Central memory CD4-positive, alpha-beta T cell (primary cell): ENCODE measurements around the gene JPH3.
"Not testable (repeated sequence)": the region's sequence is repeated elsewhere in the genome, so short reads cannot be mapped to it uniquely, and the experiment has no call there.

ENCODE experiments used
- DNase-seq: peaks from one replicate; pipeline ENCODE4 v3.0.0; 2022

JPH3 gene

GRCh38 chr16:87700406-87701077 lies 98.2 kb downstream of the JPH3 start:
- DNase-seq, result no peak

- no peak for DNase-seq
Measured at GRCh38 chr16:87701078-87701460, 98.8 kb downstream of the JPH3 start.

GRCh38 chr16:87701505-87701921 lies 99.2 kb downstream of the JPH3 start:
- no peak for DNase-seq

- DNase-seq, result peak; percentile 16
Measured at GRCh38 chr16:87702325-87702811, 100.1 kb downstream of the JPH3 start.

GRCh38 chr16:87703071-87703470 lies 100.8 kb downstream of the JPH3 start:
- no peak for DNase-seq

- DNase-seq, result no peak
Measured at GRCh38 chr16:87703835-87704375, 101.6 kb downstream of the JPH3 start.

- no peak for DNase-seq
Measured at GRCh38 chr16:87704754-87705353, 102.5 kb downstream of the JPH3 start.

DNA sequence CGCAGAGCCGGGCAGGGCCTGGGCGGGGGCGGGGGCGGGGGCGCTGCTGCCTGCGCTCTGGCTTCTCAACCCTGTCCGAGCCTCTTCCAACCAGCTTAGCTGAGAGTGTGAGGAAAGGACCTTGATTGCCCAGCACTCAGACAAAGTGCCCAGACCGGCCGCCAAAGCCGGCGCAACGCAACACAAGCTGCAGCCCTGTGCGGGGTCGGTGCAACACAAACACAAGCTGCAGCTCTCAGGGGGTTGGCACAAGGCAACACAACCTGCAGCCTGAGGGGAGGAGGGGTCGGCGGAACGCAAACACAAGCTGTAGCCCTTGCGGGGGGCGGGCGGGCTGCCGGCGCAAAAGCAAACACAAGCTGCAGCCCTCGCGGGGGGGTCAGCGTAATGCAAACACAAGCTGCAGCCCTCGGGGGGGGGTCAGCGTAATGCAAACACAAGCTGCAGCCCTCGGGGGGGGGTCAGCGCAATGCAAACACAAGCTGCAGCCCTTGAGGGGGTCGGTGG lies 103.5 kb downstream of the JPH3 start:
- DNase-seq, result no peak

GRCh38 chr16:87706278-87707000 lies 104.1 kb downstream of the JPH3 start:
- DNase-seq, result no peak

DNA sequence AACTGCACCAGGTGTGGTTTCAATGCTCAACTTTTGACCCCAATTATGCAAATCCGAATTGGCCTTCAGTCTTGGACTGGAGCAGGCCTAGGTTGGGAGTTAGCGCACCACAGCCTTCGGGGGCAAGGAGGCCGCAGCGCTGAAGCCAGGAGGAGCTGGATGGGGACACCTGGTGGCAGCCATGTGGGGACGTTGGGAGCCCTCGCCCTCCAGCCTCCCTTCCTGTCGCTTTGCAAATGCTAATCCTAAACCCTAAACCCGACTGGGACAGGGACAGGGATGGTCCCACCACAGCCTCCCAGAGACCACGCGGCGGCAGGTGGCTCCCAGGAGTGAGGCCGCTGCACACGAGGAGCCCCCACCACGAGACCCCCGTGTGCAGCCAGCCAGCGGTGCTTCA lies 104.8 kb downstream of the JPH3 start:
- no peak for DNase-seq

DNA sequence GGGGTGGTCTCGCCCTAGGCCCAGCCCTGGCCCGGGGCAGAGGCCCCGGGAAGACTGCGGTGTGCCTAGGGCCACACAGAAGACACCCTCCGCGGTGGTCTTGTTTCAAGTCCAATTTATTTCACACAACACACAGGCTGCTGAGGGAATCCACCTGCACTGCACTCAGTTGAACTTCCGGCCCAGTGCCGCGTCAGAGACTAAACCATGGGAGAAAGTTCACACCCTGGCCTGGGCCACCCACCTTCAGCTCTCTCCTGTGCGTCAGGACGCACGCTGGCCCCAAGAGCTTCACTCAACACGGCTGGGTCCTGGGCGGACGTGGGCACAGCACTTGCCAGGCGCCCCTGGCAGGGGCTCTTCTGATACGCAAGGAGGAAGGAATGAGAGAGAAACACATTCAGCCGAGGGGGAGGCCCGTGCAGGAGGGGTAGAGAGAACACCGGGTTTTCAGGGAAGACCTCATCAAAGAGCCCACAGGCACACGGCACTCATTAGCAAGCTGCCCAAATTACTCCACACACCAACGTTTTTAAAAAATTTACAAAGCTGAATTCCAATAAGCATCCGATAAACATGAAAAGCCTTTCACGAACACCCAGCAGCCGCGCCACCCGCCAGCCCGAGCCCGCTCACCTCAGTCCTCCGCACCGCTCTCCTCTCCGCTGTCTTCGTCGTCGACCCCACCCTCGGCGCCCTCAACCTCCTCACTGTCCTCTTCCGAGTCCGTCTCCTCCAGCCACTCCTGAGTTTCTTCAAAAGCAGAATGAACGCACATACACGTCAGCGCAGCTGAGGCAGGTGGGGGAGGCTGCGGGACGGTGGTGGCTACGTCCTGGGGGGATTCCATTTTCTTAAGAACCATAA lies 105.6 kb downstream of the JPH3 start:
- DNase-seq, result no peak

DNA sequence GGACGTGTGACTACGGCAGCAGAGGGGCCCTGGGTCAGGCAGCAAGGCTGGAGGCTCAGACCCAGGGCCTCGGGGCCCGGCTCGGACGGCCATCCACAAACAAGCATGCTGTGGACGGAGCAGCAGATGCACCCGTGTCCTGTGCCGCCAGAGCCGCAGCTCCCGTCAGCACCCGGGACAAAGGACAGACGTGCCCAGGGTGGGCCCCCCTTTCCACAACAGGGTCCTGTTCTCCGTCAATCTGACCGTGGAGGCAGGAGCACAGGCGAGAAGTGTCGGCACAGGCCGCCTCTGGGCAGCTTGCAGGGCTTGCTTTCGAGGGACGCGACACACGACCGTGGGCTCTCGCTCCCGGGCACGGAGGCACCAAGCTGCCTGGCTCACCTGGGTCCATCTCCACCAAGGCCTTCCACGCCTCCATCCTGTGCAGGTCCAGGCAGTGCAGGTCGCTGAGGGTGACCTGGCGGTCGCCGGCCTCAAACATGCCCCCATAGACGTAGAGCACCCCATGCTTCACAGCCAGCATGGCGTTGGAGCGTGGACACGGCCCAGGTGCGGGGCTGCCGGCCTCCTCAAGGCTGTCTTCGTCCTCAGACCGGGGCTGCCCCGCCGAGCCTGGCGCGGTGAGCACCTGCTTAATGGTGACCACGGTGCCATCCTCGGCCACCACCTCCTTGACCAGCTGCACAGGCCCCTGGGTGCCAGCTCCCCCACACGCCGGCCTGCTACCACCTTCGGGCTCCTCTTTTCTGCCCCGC lies 106.8 kb downstream of the JPH3 start:
- no peak for DNase-seq

- DNase-seq, result no peak
Measured at GRCh38 chr16:87709677-87710076, 107.4 kb downstream of the JPH3 start.

DNA sequence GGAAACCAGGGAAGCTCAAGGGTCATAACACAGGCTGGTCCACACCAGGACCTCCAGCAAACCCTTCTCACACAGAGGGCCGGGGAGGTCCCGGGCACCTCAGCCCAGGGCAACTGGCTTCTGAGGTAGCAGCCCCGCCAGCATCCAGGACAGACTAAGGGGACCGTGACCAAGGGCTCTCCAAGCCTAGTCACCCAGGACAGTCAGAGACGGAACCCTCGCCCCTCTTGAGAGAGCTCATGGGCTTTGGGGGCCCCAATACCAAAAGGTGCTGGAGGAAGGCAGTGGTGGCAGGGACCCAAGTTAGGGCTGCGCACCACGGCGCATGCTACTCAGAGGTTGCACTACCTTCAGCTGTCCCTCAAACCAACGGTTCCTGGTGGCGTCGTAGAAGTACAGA lies 108.6 kb downstream of the JPH3 start:
- DNase-seq, result no peak

- no peak for DNase-seq
Measured at GRCh38 chr16:87712184-87712762, 110.0 kb downstream of the JPH3 start.

DNA sequence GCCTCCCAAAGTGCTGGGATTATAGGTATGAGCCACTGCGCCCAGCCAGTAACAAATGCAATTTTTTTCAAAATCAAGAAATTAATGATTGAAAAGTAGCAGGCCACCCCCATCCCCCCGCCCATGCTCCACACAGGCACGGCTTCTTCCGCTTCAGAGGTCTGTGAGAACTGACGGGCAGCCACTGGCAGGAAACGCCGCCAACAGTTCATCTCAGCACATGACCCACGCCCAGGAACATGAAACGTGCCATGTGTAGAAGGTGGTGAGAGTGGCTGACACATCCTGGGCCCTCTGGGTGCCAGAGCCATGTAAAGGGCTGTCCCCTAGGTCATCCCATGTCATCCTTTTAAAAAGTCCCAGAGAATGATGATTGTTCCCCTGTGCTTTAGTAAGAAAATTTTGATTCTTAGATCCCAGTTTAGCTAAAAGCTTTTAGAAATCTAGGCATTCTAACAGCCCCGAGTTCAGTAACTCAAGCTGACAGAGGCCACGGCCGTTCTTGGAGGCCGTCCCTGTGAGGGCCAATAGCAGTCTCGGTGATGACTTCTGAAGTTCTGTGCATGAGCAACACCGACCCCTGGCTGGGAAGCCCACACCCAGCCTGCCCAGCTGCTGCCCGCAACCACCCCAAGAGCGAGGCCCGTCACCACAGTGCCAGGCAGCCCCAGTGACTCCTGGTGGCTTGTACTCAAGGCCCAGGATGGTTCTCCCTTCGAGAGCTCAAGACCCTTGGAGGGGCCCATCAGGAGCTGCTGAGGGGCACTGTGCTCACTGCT lies 111.3 kb downstream of the JPH3 start:
- DNase-seq, result peak; percentile 53

- DNase-seq, result no peak
Measured at GRCh38 chr16:87715231-87715630, 112.9 kb downstream of the JPH3 start.

GRCh38 chr16:87715658-87716057 lies 113.3 kb downstream of the JPH3 start:
- no peak for DNase-seq

- not testable (repeated sequence) for DNase-seq
Measured at GRCh38 chr16:87718831-87719230, 116.5 kb downstream of the JPH3 start.

GRCh38 chr16:87720446-87720845 lies 118.1 kb downstream of the JPH3 start:
- DNase-seq, result no peak
